GM18870 (cell line): ENCODE results near the gene WNT7B.

ENCODE experiments used
- ATAC-seq: cut with Tn5 transposase; IDR thresholded peaks from one replicate; pipeline ENCODE4 v1.9.1; 2021; ENCODE audit warnings: moderate library complexity; ENCODE audit not compliant: unreplicated experiment

WNT7B gene

GRCh38 chr22:45879552-45879949 lies 97.4 kb downstream of the WNT7B start:
- no peak for ATAC-seq

- no peak for ATAC-seq
Observed at GRCh38 chr22:45878901-45879551, 97.9 kb downstream of the WNT7B start.

GRCh38 chr22:45878051-45878781 lies 98.7 kb downstream of the WNT7B start:
- no peak for ATAC-seq

- ATAC-seq: no peak
Observed at GRCh38 chr22:45877651-45878050, 99.3 kb downstream of the WNT7B start.

GRCh38 chr22:45877036-45877380 lies 100.0 kb downstream of the WNT7B start:
- no peak for ATAC-seq

GRCh38 chr22:45876136-45877035 lies 100.6 kb downstream of the WNT7B start:
- ATAC-seq: no peak

- ATAC-seq: no peak
Observed at GRCh38 chr22:45872659-45873263, 104.2 kb downstream of the WNT7B start.

- ATAC-seq: no peak
Observed at GRCh38 chr22:45871721-45872120, 105.2 kb downstream of the WNT7B start.
